Kidney (tissue), 14 donors: Measurements from ENCODE around the gene TIGD7. TPM values are rescaled to one million over a fixed set of nuclear protein-coding genes. Genes with fewer than 3 reads are reported as not detected.

Source experiments
- DNase-seq, 5 donors: peaks; one replicate each; pipeline ENCODE4 v3.0.0-alpha.2; 2013 to 2020
- FAIRE-seq: peaks from 2 replicates; lab custom pipeline; 2012; peaks lifted over from hg19 to GRCh38; lab: Jason Lieb, UNC
- H3K27ac ChIP-seq, 2 donors: one replicate each; pipeline ENCODE4 v1.7.0; 2013; ENCODE audit warnings: low read depth in 2 of 2, low read length in 2 of 2, inconsistent platforms in 1 of 2
- H3K27me3 ChIP-seq: one replicate; pipeline ENCODE4 v1.7.1; 2013; ENCODE audit warnings: low read length, inconsistent platforms; ENCODE audit not compliant: control insufficient read depth, insufficient read depth
- H3K36me3 ChIP-seq, 3 donors: one replicate each; pipeline versions ENCODE4 v1.7.0 to v1.7.1; 2013; ENCODE audit warnings: low read length in 3 of 3, control low read depth in 1 of 3, inconsistent platforms in 1 of 3; ENCODE audit not compliant: insufficient read depth in 3 of 3, control insufficient read depth in 2 of 3
- H3K4me1 ChIP-seq, 3 donors: one replicate each; pipeline versions ENCODE4 v1.7.0 to v1.7.1; 2013; ENCODE audit warnings: low read length in 3 of 3, inconsistent platforms in 1 of 3, low read depth in 1 of 3; ENCODE audit not compliant: control insufficient read depth in 2 of 3, insufficient read depth in 2 of 3
- H3K4me3 ChIP-seq, 3 donors: one replicate each; pipeline versions ENCODE4 v1.7.0 to v1.8.1; 2013; ENCODE audit warnings: low read length in 3 of 3, control low read depth in 1 of 3, inconsistent platforms in 1 of 3
- H3K9ac ChIP-seq, 3 donors: one replicate each; pipeline versions ENCODE4 v1.7.0 to v1.7.1; 2013; ENCODE audit warnings: low read length in 3 of 3, control low read depth in 1 of 3, inconsistent platforms in 1 of 3
- H3K9me3 ChIP-seq, 3 donors: one replicate each; pipeline versions ENCODE4 v1.7.0 to v1.7.1; 2013; ENCODE audit warnings: low read length in 3 of 3, control low read depth in 1 of 3, inconsistent platforms in 1 of 3; ENCODE audit not compliant: control insufficient read depth in 2 of 3, insufficient read depth in 1 of 3
- CTCF ChIP-seq: IDR thresholded peaks from 3 replicates; pipeline ENCODE4 v1.5.1; 2012; ENCODE audit warnings: mild to moderate bottlenecking, moderate library complexity, borderline replicate concordance; ENCODE audit not compliant: insufficient read depth; ENCODE audit errors: extremely low read depth
- intact Hi-C: fragments of 100-400 bp; cut with DNase I; formaldehyde crosslinking; loops from one replicate; pipeline ENCODE4 v1.11.1; 2022
- polyA plus RNA-seq: library from polyadenylated mRNA; stranded (reverse); fragments of 350-450 nt; fragmentation: Illumina TruSeq; extraction: RNeasy Lipid Tissue Mini Kit (QIAGEN cat#74804); gene quantifications from one replicate; pipeline ENCODE4 v1.2.3, GENCODE V29; 2014; ENCODE audit warnings: low read depth, low replicate concordance; ENCODE audit not compliant: insufficient read depth
- total RNA-seq: library from RNA; stranded (reverse); fragmentation: NEBNext Ultra II Directional; extraction: Animal tissue kit (Norgen Biotek cat#: 25700); gene quantifications from one replicate; pipeline ENCODE4 v1.2.1, GENCODE V29; 2021
- donor health status: control.
- donor health status: control.
- donor health status: control.
- donor health status: control.
- donor health status: control.
- donor health status: DM: yes; HTN: yes; CAD: no.
- donor health status: Normal renal cell carcinoma (clear cell type).

Gene TIGD7
- total and polyA plus RNA-seq, 2 donors from 2014 or later, result 4.2 to 7.5 TPM

- Histone ChIP-seq H3K36me3 (no peaks in the 10 kb centered on the region), H3K4me3 (no peak overlapping the region), H3K4me1 (no peaks in the 10 kb centered on the region), H3K9ac (no peak overlapping the region), H3K27me3 (no peaks in the 10 kb centered on the region), H3K27ac (no peak overlapping the region), H3K9me3 (peaks cover under 1 to 9% (median 1%) of the 10 kb centered on the region in 3 donors)
- FAIRE-seq, result no peak
- no peak for TF ChIP-seq CTCF
- intact Hi-C loops, result no loop called here
- no peak for DNase-seq
Measured at GRCh38 chr16:3327514-3327913, 22.3 kb upstream of the TIGD7 start.

- Histone ChIP-seq H3K4me3 (no peak overlapping the region), H3K36me3 (peaks cover 10 to 16% (median 13%) of the 10 kb centered on the region in 3 donors), H3K27me3 (no peaks in the 10 kb centered on the region), H3K27ac (no peak overlapping the region), H3K4me1 (no peaks in the 10 kb centered on the region), H3K9ac (no peak overlapping the region), H3K9me3 (peaks cover 13 to 60% (median 33%) of the 10 kb centered on the region in 3 donors)
- intact Hi-C loops, result no loop called here
- FAIRE-seq, result no peak
- TF ChIP-seq CTCF, result no peak
- DNase-seq, result no peak
Measured at GRCh38 chr16:3321816-3322215, 16.6 kb upstream of the TIGD7 start.

- DNase-seq, result peak in 1 of 5 donors; percentile 3
- Histone ChIP-seq H3K9me3 (peaks cover 12 to 91% (median 58%) of the 10 kb centered on the region in 3 donors), H3K27ac (no peak overlapping the region), H3K9ac (no peak overlapping the region), H3K4me1 (no peaks in the 10 kb centered on the region), H3K36me3 (peaks cover 17 to 45% (median 28%) of the 10 kb centered on the region in 3 donors), H3K4me3 (peak overlapping the region in 1 of 3 donors; percentile 6), H3K27me3 (no peaks in the 10 kb centered on the region)
- no peak for FAIRE-seq
- intact Hi-C loops, result no loop called here
- no peak for TF ChIP-seq CTCF
Measured at GRCh38 chr16:3317315-3317999, 12.2 kb upstream of the TIGD7 start.

- DNase-seq (no peak), FAIRE-seq (no peak)
- Histone ChIP-seq H3K27me3 (no peaks in the 10 kb centered on the region), H3K9me3 (peaks cover 9 to 90% (median 35%) of the 10 kb centered on the region in 3 donors), H3K4me3 (no peak overlapping the region), H3K27ac (no peak overlapping the region), H3K36me3 (peaks cover 12 to 54% (median 25%) of the 10 kb centered on the region in 3 donors), H3K4me1 (no peaks in the 10 kb centered on the region), H3K9ac (no peak overlapping the region)
- intact Hi-C loops, result no loop called here
- no peak for TF ChIP-seq CTCF
Measured at GRCh38 chr16:3311496-3311895, 6.3 kb upstream of the TIGD7 start.
